WERI-Rb-1 (cell line): ENCODE results near the gene PXN.

Experiments
- DNase-seq: peaks from one replicate; pipeline ENCODE4 v3.0.0-alpha.2; 2020
- H3K27ac ChIP-seq: fragments of 250-450 bp; sonication (Bioruptor Pico); 2 replicates; pipeline ENCODE4 v1.5.1; 2020; ENCODE audit warnings: mild to moderate bottlenecking, moderate library complexity
- H3K27me3 ChIP-seq: fragments of 250-450 bp; sonication (Bioruptor Pico); 2 replicates; pipeline ENCODE4 v1.5.1; 2021; ENCODE audit warnings: mild to moderate bottlenecking, low read depth, moderate library complexity; ENCODE audit not compliant: insufficient read depth, severe bottlenecking
- H3K36me3 ChIP-seq: fragments of 250-450 bp; sonication (Bioruptor Pico); 2 replicates; pipeline ENCODE4 v1.5.1; 2020; ENCODE audit warnings: mild to moderate bottlenecking, moderate library complexity
- H3K4me3 ChIP-seq: 2 replicates; pipeline ENCODE4 v1.5.1; 2011; ENCODE audit warnings: low read depth, mild to moderate bottlenecking, control low read depth, low read length
- H3K9me3 ChIP-seq: fragments of 250-450 bp; sonication (Bioruptor Pico); 2 replicates; pipeline ENCODE4 v1.5.1; 2021; ENCODE audit warnings: mild to moderate bottlenecking, moderate library complexity; ENCODE audit not compliant: severe bottlenecking
- CTCF ChIP-seq: IDR thresholded peaks from 2 replicates; pipeline ENCODE4 v1.5.1; 2011; ENCODE audit warnings: low read depth, mild to moderate bottlenecking, control low read depth, inconsistent platforms, low read length

PXN gene

DNA sequence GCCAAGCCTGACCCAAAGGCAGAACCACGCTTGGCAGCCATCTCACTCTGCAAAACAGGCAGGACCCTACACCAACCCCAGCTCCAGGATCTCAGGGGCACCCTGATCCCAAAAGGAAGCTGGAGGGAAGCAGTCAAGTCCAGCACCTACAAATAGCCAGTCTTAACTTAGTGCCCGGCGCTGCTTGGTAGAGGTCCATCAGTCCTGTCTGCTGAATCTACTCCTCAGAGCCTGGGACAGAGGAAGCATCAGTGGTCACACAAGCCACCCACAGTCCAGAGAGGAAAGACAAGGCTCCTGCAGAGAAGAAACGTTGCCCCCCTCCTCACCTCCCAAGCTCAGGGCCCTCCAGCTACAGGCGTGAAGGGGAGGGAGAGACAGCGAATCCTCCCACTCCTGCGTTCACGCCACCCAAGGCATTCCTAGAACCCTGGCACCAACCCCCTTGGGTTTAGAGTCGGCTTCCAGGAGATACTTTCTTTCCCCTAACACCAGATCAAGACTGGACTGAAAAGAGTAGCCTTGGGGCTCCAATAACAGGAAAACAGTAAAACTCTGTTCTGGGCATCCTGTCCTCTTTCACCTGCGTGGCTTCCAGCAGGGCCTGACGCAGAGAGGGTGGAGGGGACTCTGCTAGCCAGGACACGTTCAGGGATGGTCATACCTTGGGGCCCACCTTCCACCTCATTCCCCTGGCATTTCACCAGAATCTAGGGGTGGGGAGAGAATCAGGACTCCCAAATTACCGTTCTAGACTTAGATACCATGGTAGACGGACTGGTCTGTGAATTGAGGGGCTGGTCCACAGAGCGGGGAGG is 1.2 kb downstream of the PXN start:
- no peak overlapping the region for H3K4me3 ChIP-seq
- H3K36me3 ChIP-seq = no peaks in the 10 kb centered on the region
- no peaks in the 10 kb centered on the region for H3K27me3 ChIP-seq
- no peak for TF ChIP-seq CTCF
- no peaks in the 10 kb centered on the region for H3K9me3 ChIP-seq
- H3K27ac ChIP-seq = no peak overlapping the region
- DNase-seq = no peak

DNA sequence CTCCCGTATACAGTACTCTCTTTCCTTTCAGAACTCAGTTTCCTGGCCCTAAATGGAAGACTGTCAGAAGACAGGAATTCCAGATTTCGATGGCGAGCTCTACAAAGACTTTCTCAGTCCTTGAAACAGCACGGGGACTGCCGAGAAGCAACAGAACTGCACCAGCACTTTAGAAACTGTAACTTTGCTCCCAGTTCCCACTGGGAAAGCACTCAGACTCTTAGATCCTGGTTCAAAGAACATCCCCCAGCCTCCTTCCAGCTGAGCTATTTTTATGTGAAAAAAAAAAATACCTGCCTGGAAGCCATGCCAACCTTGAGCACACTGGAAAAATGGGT is 1.8 kb downstream of the PXN start:
- Histone ChIP-seq H3K9me3 (no peaks in the 10 kb centered on the region), H3K27me3 (no peaks in the 10 kb centered on the region), H3K4me3 (no peak overlapping the region), H3K36me3 (no peaks in the 10 kb centered on the region), H3K27ac (no peak overlapping the region)
- TF ChIP-seq CTCF = no peak
- no peak for DNase-seq

DNA sequence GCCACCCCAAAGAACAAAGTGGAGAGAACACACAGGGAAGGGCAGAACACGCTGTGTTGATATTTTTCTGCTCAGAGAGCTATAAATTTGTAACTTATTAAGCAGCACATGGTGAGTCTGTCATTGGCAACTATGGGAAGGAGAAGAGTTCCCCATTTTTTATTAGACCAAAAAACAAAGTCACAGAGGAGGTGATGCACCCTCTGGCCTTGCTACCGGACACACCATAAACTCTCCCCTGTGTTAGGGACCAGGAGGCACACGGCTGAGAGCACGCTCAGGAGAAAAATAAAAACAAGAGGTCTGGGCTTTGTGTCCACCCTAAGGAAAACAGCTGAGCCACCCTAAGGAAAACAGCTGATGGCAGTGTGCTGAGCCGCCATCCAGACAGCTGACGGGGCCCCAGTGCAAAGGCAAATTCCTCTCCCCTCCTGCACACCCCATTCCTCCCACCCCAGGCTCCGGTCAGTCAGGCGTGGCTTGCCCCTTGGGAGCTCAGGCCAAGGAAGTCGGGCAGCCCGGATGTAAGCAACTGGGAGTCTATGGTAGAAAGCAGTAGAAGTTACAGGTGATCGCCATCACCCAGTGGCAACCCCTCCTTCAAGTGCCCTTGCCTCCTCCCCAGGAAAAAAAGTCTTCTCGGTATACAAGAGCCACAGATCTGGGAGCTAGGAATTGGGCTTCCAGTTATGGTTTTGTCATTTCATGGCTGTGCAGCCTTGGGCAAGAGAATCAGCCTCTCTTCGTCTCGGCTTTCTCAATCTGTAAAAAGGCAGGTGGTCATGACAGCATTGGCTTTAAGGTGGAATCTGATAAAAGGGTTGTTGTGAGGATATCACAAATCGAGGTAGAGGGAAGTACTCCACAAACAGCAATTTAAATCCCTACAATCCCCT is 2.4 kb downstream of the PXN start:
- H3K4me3 ChIP-seq = no peak overlapping the region
- TF ChIP-seq CTCF = no peak
- no peak overlapping the region for H3K27ac ChIP-seq
- H3K36me3 ChIP-seq = no peaks in the 10 kb centered on the region
- DNase-seq = no peak
- no peaks in the 10 kb centered on the region for H3K9me3 ChIP-seq
- H3K27me3 ChIP-seq = no peaks in the 10 kb centered on the region

DNA sequence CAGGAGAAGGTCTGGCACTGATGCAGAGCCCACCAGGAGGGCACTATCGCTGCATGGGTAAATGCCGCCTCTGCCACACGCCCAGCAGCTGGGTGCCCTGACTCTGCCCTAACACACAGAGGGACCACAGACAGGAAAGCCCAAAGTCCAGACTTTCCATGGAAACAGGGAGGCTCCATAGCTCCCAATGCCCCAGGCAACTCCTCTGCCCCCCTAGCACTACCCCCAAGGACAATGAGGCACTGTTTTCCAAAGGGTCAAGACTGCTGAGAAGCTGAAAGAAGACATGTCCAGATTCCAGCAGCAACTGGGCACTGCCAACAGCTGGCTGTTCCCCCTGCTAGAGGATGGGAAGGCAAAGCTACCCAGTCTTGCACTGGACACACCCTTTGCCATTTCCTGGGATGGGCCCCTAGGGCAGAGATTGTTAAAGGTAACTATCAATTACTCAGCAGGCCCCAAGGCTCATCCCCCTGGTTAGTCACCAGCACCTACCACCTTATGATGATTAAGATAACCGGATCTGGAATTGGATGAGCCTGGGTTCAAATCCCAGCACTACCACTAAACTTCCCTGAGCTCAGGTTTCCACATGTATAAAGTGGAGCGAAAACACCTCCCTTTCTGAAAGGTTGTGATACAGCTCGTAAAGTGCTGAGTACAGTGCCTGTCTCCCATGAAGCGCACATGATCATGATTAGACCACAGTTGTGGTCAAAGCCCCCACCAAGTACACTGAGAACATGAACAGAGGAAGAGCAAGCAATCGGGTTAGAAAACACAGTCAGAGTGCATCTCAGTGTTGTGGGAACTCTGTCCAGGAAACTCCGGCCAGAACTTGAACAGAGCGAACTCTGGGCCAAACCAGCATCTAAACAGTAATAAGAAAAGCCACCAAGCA is 3.3 kb downstream of the PXN start:
- H3K27ac ChIP-seq = no peak overlapping the region
- DNase-seq = no peak
- TF ChIP-seq CTCF = no peak

GRCh38 chr12:120260607-120261006 is 4.9 kb downstream of the PXN start:
- no peak for DNase-seq
- TF ChIP-seq CTCF = no peak
- Histone ChIP-seq H3K9me3 (no peaks in the 10 kb centered on the region), H3K27ac (no peak overlapping the region), H3K36me3 (no peaks in the 10 kb centered on the region), H3K4me3 (no peak overlapping the region), H3K27me3 (no peaks in the 10 kb centered on the region)

More for the DNA sequence above, 3.3 kb downstream of the PXN start:
- H3K9me3 ChIP-seq = no peaks in the 10 kb centered on the region
- no peaks in the 10 kb centered on the region for H3K36me3 ChIP-seq
- H3K27me3 ChIP-seq = no peaks in the 10 kb centered on the region
- no peak overlapping the region for H3K4me3 ChIP-seq
